Sigmoid colon (tissue), 7 donors: Measurements from ENCODE around the gene TXLNB. TPM values are rescaled to one million over a fixed set of nuclear protein-coding genes. Genes with fewer than 3 reads are reported as not detected.

Experiments
- DNase-seq: peaks from one replicate; pipeline ENCODE4 v3.0.0-alpha.2; 2019
- H3K27ac ChIP-seq, 4 donors: fragments of 200-600 bp; sonication (generic); one replicate each; pipeline ENCODE4 v1.5.1; 2016 to 2019; ENCODE audit warnings: mild to moderate bottlenecking in 1 of 4
- H3K27me3 ChIP-seq, 3 donors: fragments of 200-600 bp; sonication (generic); one replicate each; pipeline ENCODE4 v1.5.1; 2019; ENCODE audit warnings: mild to moderate bottlenecking in 1 of 3
- H3K36me3 ChIP-seq, 4 donors: fragments of 200-600 bp; sonication (generic); one replicate each; pipeline ENCODE4 v1.5.1; 2016 to 2019
- H3K4me1 ChIP-seq, 4 donors: fragments of 200-600 bp; sonication (generic); one replicate each; pipeline ENCODE4 v1.5.1; 2017 to 2019
- H3K4me3 ChIP-seq, 4 donors: fragments of 200-600 bp; sonication (generic); one replicate each; pipeline ENCODE4 v1.5.1; 2017 to 2019; ENCODE audit warnings: mild to moderate bottlenecking in 2 of 4, moderate library complexity in 1 of 4
- H3K9me3 ChIP-seq, 4 donors: fragments of 200-600 bp in 3 of 4; sonication (generic) in 3 of 4; one replicate each; pipeline versions ENCODE4 v1.5.1 to v1.6.1; 2013 to 2019
- CTCF ChIP-seq, 4 experiments: fragments of 450-650 bp in 3 of 4; fragments of 200-600 bp in 1 of 4; IDR thresholded peaks; one replicate each; pipeline ENCODE4 v1.5.1; 2016 to 2019; ENCODE audit warnings: antibody characterized with exemption in 4 of 4, mild to moderate bottlenecking in 3 of 4, moderate library complexity in 2 of 4
- EP300 ChIP-seq, 4 donors: sonication (generic); formaldehyde crosslinking; IDR thresholded peaks; one replicate each; pipeline ENCODE4 v1.6.1; 2017; ENCODE audit warnings: antibody characterized with exemption in 4 of 4
- POLR2A ChIP-seq, 2 donors: fragments of 450-650 bp; IDR thresholded peaks; one replicate each; pipeline ENCODE4 v1.6.1; 2016; ENCODE audit warnings: antibody characterized with exemption in 2 of 2, mild to moderate bottlenecking in 2 of 2, moderate library complexity in 2 of 2
- POLR2AphosphoS5 ChIP-seq, 4 donors: sonication (generic); formaldehyde crosslinking; IDR thresholded peaks; one replicate each; pipeline ENCODE4 v1.6.1; 2017; ENCODE audit warnings: antibody characterized with exemption in 4 of 4
- WGBS, 2 donors: extraction: QIAGEN DNeasy Blood & Tissue Kit; methylation state at CpG; one replicate each; pipeline ENCODE4 v1.1.7; 2013; 5-methylcytosine and 5-hydroxymethylcytosine counted together
- intact Hi-C: fragments of 100-400 bp; cut with DNase I; formaldehyde crosslinking; loops from one replicate; pipeline ENCODE4 v1.15.1; 2023
- polyA plus RNA-seq, 3 donors: library from polyadenylated mRNA; stranded (reverse); fragments of 200-250 nt; gene quantifications; one replicate each; pipeline ENCODE4 v1.2.3, GENCODE V29; 2013
- total RNA-seq, 4 donors: library from RNA; depleted of rRNA; stranded (reverse); fragments of >200 nt; gene quantifications; one replicate each; pipeline ENCODE4 v1.1.0, GENCODE V29; 2016
- donor health status: healthy with polysubstance abuse.
- donor health status: Bipolar disorder and iron deficiency.
- donor health status: healthy.

Gene TXLNB
- total and polyA plus RNA-seq, 7 donors, result 0.58 to 3.9 (median 1.7) TPM; not detected in 1

DNA sequence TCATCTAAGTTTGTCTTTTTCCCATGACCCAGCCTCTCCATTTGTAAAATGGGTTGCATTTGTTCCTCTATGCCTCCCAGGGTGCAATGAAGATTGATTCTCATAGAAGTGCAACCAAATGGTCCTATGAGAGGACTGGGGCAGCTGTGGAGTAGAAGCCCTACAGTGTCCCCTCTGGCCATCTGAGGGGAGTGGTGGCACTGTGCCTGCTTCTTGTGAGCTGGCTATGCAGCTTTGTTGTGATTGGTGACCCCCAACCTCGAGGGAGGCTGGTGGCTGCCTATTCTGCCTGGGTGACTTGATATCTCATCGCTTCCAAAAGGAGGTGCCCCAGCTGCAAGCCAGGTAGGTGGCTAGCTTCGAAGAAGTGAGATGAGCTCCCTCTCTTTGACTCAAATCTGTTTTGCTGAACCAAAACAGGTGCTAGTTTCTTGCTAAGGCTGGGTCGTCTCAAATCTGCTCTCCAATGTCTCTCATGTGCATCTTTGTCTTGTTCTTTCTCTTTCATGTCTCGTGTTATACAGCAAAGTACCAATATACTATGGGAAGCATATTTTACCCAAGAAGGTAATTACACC lies 33.9 kb downstream of the TXLNB start:
- 77 to 78% methylated on average over 5 of the region's 5 CpGs for WGBS, 2 donors
- intact Hi-C loops, result no loop called here
- peaks cover 0 to 5% (median 0%) of the 10 kb centered on the region in 4 donors for H3K36me3 ChIP-seq

DNA sequence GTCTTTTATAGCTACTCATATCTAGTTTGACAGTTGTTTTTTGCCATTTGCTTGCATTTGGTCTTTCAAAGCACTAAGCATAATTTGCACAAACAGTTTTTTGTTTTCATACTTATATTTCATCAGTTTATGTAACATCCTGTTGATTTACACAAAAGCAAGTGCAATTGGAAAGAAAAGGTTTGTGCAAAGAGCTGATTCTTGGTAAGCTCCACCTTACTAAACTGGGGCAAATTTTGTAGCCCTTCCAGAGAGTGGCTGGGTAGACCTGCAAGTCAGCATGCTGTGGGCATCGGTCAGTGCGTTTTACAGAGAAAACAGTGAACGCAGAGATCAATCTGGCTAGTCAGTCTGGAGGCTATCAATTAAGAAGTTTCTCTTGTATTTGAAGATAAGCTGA lies 34.5 kb downstream of the TXLNB start:
- DNase-seq, result no peak
- H3K4me3 ChIP-seq, result no peak overlapping the region
- H3K27me3 ChIP-seq, result no peaks in the 10 kb centered on the region
- TF ChIP-seq EP300 (IDR thresholded peaks at IDR 0.05) (no peak), POLR2A (IDR thresholded peaks at IDR 0.05) (no peak), CTCF (IDR thresholded peaks at IDR 0.05) (no peak), POLR2AphosphoS5 (IDR thresholded peaks at IDR 0.05) (no peak)
- 89 to 93% methylated on average over 3 of the region's 3 CpGs for whole genome bisulfite sequencing, 2 donors
- no peaks in the 10 kb centered on the region for H3K9me3 ChIP-seq
- H3K36me3 ChIP-seq, result peaks cover 0 to 5% (median 0%) of the 10 kb centered on the region in 4 donors
- intact Hi-C loops, result no loop called here
- no peaks in the 10 kb centered on the region for H3K4me1 ChIP-seq
- H3K27ac ChIP-seq, result no peak overlapping the region

More for the DNA sequence above, 33.9 kb downstream of the TXLNB start:
- TF ChIP-seq POLR2AphosphoS5 (IDR thresholded peaks at IDR 0.05) (no peak), CTCF (IDR thresholded peaks at IDR 0.05) (no peak), EP300 (IDR thresholded peaks at IDR 0.05) (no peak), POLR2A (IDR thresholded peaks at IDR 0.05) (no peak)
- H3K4me3 ChIP-seq, result no peak overlapping the region
- no peaks in the 10 kb centered on the region for H3K27me3 ChIP-seq
- no peaks in the 10 kb centered on the region for H3K4me1 ChIP-seq
- H3K9me3 ChIP-seq, result no peaks in the 10 kb centered on the region
- DNase-seq, result no peak
- H3K27ac ChIP-seq, result no peak overlapping the region

- H3K4me3 ChIP-seq, result no peak overlapping the region
- H3K4me1 ChIP-seq, result peaks cover 0 to 10% (median 4%) of the 10 kb centered on the region in 4 donors
- DNase-seq, result no peak
- WGBS, 2 donors, result 83 to 87% methylated on average over 3 of the region's 3 CpGs
- H3K36me3 ChIP-seq, result peaks cover 0 to 5% (median 0%) of the 10 kb centered on the region in 4 donors
- no peaks in the 10 kb centered on the region for H3K27me3 ChIP-seq
- TF ChIP-seq POLR2A (IDR thresholded peaks at IDR 0.05) (no peak), POLR2AphosphoS5 (IDR thresholded peaks at IDR 0.05) (no peak), CTCF (IDR thresholded peaks at IDR 0.05) (no peak), EP300 (IDR thresholded peaks at IDR 0.05) (no peak)
- peak overlapping the region in 1 of 4 donors; percentile 4 for H3K27ac ChIP-seq
- H3K9me3 ChIP-seq, result no peaks in the 10 kb centered on the region
- intact Hi-C loops, result no loop called here
These were observed 35.7 kb downstream of the TXLNB start for GRCh38 chr6:139256087-139256486.

DNA sequence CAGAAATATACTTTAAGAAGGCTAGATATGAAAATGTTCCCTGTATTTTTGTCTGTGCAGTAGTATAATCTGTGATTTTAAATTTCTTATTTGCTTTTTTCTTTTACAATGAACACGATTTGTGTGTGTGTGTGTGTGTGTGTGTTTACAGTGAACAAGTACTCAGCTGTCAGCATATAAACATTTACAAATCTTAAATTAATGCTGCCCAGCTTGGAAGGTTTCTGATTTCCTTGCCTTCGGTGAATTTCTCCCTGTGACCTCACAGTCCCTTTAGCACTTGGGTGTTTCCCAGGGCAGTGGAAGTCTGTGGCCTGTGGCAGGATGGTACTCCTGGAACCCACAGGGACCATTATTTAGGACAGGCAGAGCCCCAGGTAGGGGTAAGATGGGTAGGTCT lies 37.6 kb downstream of the TXLNB start:
- Histone ChIP-seq H3K4me3 (no peak overlapping the region), H3K27ac (no peak overlapping the region), H3K27me3 (no peaks in the 10 kb centered on the region), H3K4me1 (peaks cover 0 to 15% (median 4%) of the 10 kb centered on the region in 4 donors), H3K36me3 (no peaks in the 10 kb centered on the region), H3K9me3 (no peaks in the 10 kb centered on the region)
- intact Hi-C loops, result no loop called here
- DNase-seq, result no peak
- TF ChIP-seq POLR2A (IDR thresholded peaks at IDR 0.05) (no peak), EP300 (IDR thresholded peaks at IDR 0.05) (no peak), CTCF (IDR thresholded peaks at IDR 0.05) (no peak), POLR2AphosphoS5 (IDR thresholded peaks at IDR 0.05) (no peak)
- 57 to 80% methylated on average over 2 of the region's 2 CpGs for whole genome bisulfite sequencing, 2 donors

GRCh38 chr6:139253656-139254055 lies 38.1 kb downstream of the TXLNB start:
- Histone ChIP-seq H3K4me1 (peaks cover 0 to 15% (median 4%) of the 10 kb centered on the region in 4 donors), H3K4me3 (no peak overlapping the region), H3K27me3 (no peaks in the 10 kb centered on the region), H3K27ac (no peak overlapping the region), H3K36me3 (no peaks in the 10 kb centered on the region), H3K9me3 (no peaks in the 10 kb centered on the region)
- no peak for TF ChIP-seq CTCF (IDR thresholded peaks at IDR 0.05)
- no peak for TF ChIP-seq EP300 (IDR thresholded peaks at IDR 0.05)
- TF ChIP-seq POLR2A (IDR thresholded peaks at IDR 0.05), result no peak
- no peak for TF ChIP-seq POLR2AphosphoS5 (IDR thresholded peaks at IDR 0.05)
- 76 to 78% methylated on average over 2 of the region's 2 CpGs for WGBS, 2 donors
- intact Hi-C loops, result no loop called here
- no peak for DNase-seq
